ENCODE measurements around the gene CCR2. TPM values are rescaled to one million over a fixed set of nuclear protein-coding genes. Genes with fewer than 3 reads are reported as not detected.
"Not testable (repeated sequence)": the region's sequence is repeated elsewhere in the genome, so short reads cannot be mapped to it uniquely, and the experiment has no call there.

Gene CCR2
- 1.3 TPM for total RNA-seq

GRCh38 chr3:46353647-46354410, at the start of gene CCR2:
Gene CCR2, plus strand, starts transcription at chr3:46354111. Its CDS starts 3,417 bp downstream, at chr3:46357528.
- DNase-seq (ENCODE audit: low spot score), result no peak

- DNase-seq (ENCODE audit: low spot score), result no peak
Measured at GRCh38 chr3:46304739-46305138, 49.2 kb upstream of the CCR2 start.

DNA sequence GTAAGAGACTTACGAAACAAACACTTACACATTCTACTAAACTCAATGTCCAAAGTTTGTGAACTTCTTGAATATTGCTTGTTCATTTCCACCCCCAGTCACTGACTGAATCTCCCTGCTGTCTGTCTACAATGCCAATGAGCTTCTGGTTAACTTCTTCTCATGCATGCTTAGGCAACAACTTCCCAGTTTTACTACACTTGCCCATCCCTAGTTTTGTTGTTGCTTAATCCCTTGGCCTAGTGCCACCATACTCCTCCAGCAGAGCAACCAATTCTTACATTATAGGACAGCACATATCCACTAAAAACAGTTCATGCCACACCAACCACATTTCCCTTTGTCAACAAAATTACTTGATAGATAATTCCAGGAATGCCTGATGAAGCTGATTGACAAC, 40.9 kb upstream of the CCR2 start:
- DNase-seq (ENCODE audit: low spot score), result peak; percentile 51

GRCh38 chr3:46314517-46314916, 39.4 kb upstream of the CCR2 start:
- DNase-seq (ENCODE audit: low spot score), result no peak

DNA sequence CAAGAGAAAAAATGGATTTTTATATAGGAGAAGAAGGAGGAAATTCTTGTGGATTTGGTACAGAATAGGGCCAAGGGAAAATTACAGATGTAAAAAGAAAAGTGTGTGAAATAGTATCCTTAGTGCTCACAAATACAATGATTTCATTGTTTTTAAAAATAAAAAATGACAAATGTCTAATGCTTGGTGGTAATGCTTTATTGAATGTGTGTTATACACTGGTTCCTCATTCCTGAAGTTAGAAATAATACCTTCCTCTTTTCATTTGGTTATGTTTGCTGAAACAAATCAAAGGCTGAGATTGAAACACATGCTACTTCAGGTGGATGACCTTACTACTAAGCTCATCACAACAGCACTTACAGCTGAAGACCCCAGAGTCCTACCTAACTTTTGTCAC, 37.7 kb upstream of the CCR2 start:
- no peak for DNase-seq (ENCODE audit: low spot score)

DNA sequence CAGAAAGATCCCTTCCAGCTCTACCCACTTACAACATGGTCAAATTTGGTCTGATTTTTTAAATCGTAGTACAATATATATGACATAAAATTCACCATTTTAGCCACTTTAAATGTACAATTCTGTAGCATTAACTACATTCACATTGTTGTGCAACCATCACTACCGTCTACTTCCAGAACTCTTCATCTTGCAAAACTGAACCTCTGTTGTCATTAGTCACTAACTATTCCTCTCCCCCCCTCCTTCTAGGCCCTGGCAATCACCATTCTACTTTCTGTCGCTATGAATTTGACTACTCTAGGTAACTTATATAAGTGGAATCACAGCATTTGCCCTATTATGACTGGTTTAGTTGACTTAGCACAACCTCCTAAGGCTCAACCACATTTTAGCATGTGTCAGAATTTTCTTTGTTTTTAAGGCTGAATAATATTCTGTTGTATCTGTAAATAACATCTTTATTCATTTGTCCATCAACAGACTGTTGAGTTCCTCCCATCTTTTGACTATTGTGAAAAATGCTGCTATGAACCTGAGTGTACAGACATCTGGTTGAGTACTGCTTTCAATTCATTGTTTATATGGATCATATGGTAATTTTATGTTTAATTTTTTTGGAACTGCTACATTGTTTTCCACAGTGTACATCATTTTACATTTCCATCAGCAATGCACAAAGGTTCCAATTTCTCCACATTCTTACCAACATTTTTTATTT, 35.5 kb upstream of the CCR2 start:
- no peak for DNase-seq (ENCODE audit: low spot score)

GRCh38 chr3:46321461-46322104, 32.3 kb upstream of the CCR2 start:
- DNase-seq (ENCODE audit: low spot score), result no peak

DNA sequence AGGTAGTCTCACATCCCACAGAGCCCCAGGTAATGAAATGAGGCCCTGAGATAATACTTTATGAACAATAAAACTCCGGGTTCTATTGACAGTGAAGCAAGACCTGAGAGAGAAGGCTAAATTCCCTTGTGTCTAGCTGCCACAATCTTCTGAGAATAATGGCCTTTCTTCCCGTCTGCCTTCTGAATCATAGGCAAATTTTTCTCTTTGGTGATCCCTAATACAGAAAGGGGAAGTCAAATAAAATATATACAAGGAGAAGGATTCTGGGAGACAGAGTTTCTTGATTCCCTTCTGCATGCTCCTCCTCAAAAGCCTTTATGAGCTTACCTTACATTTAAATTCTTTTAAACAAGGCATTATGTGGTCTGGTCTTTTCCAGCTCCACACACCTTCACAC, 29.9 kb upstream of the CCR2 start:
- DNase-seq (ENCODE audit: low spot score), result no peak

- no peak for DNase-seq (ENCODE audit: low spot score)
Measured at GRCh38 chr3:46325645-46326300, 28.1 kb upstream of the CCR2 start.

- not testable (repeated sequence) for DNase-seq (ENCODE audit: low spot score)
Measured at GRCh38 chr3:46330676-46331075, 23.2 kb upstream of the CCR2 start.

DNA sequence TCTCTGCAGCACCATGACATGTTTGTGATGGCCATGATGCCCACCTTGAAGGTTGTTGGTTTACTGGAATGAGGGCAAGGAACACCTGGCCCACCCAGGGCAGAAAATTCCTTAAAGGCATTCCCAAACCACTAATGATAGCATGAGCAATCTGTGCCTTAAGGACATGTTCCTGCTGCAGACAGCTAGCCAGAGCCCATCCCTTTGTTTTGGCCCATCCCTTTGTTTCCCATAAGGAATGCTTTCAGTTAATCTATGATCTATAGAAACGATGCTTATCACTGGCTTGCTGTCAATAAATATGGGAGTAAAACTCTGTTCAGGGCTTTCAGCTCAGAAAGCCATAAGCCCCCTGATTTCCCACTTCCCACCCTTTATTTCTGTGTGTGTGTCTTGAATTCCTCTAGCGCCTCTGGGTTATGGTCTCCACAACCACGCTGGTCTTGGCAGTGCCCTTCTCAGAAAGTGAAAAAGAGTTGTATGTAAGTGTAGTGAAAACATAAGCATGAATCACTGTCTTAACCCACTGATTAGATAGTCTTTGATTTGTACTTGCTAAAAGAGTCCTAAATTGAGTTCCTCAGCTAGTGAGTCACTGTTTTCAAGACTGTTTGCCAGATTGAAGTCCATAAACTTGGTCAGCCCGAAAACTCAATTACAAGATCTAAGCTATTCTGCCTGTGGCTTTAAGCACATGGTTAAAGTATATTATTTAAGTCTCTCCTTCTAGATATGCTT, 19.0 kb upstream of the CCR2 start:
- no peak for DNase-seq (ENCODE audit: low spot score)

DNA sequence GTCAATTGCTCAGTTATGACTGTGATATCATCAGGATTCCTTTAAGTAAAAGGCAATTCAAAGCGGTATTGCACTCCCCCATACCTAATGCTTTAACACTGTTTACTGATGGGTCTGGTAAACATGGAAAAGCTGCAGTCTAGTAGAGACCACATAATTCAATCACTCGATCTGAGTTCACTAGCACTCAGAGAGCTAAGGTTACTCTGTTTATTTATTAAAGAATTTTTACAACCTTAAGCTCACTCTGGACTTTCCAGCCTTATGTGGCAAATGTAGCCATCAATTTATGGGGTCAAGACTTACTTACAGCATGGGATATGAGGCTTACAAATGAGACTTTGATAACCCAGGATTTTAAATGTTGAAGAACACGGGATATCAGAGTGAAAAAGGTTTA, 18.4 kb upstream of the CCR2 start:
- no peak for DNase-seq (ENCODE audit: low spot score)

- DNase-seq (ENCODE audit: low spot score), result no peak
Measured at GRCh38 chr3:46337911-46338310, 16.0 kb upstream of the CCR2 start.

GRCh38 chr3:46338840-46339239, 15.1 kb upstream of the CCR2 start:
- no peak for DNase-seq (ENCODE audit: low spot score)

- DNase-seq (ENCODE audit: low spot score), result no peak
Measured at GRCh38 chr3:46344476-46344875, 9.4 kb upstream of the CCR2 start.

- no peak for DNase-seq (ENCODE audit: low spot score)
Measured at GRCh38 chr3:46348823-46349482, 5.0 kb upstream of the CCR2 start.

- DNase-seq (ENCODE audit: low spot score), result no peak
Measured at GRCh38 chr3:46349484-46350261, 4.2 kb upstream of the CCR2 start.

DNA sequence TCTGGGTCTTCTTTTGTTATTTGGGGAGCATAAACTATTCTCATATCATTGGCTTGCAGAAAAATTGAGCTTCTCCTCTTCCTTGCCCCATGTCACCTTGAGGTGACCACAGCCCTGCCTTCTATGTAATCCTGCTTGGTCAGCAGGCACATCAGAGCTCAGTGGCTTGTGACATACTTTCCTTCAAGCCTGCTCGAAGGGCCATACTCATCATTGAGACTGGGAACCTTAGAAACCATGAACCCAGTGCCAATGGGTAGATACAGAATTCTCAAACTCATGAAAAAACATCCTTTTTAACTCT, 3.7 kb upstream of the CCR2 start:
- DNase-seq (ENCODE audit: low spot score), result no peak

GRCh38 chr3:46351646-46352045, 2.3 kb upstream of the CCR2 start:
- DNase-seq (ENCODE audit: low spot score), result no peak

GRCh38 chr3:46353090-46353489, 821 bp upstream of the CCR2 start:
- no peak for DNase-seq (ENCODE audit: low spot score)

DNA sequence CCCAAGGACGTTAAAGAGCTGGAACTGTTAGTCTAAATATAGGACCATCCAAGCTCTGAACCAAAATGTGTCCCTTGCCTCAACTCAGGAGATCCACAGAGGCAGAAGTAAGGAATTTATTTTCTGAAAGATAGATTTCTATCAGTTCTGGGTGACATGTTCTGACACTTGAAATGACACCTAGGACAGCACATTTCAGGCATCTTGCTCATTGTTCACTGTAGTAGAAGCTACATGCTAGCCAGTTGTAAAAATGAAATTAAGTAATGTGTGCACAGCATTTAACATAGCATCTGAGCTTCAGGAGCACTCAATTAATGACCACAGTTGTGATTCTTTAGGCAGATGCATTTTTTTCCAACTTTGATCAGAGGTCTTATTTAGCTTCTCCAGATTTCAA, 567 bp downstream of the CCR2 start:
- DNase-seq (ENCODE audit: low spot score), result no peak
